ENCODE measurements around the gene CCDC85C. TPM values are rescaled to one million over a fixed set of nuclear protein-coding genes. Genes with fewer than 3 reads are reported as not detected.

Gene CCDC85C
- total RNA-seq, 1 experiment from 2014 or later: 36.4 TPM

DNA sequence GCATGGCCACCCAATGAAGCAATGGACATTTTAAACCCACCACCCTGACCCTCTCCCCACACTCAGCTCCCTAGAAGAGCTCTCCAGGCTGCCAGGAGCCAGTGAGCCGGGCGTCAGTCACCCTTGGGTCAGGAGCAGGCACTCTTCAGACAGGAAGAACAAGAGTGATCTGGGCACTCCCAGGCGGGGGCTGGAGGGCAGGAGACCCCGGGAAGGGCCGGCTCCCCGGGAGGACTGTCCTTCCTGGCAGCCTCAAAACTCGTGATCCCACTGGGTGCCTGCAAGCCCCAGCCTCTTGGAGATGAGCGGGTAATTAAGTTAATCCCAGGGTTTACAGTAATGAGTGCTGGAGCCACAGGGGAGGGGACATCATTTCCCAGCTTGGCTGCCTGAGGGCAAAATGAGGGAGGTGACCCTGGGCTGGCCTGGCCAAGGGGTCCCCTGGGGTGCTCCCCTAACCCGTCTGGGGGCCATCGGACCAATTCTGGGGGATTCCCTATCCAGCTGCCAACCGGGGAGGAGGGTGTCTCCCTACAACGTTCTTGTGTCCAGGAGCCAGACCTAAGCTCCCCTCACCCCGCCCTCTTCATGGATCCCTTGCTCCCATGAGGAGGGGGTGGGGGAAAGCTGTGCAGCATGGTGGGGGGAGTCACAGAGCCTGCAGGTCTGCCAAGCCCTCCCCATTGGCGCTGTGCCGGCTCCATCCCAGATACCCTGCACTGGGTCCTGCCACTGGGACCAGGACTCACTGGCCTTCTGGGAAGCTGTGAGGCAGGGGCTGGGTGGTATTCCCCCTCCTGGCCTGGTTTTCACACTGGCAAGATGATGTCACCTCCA is 63.6 kb downstream of the CCDC85C start:
- Histone ChIP-seq H3K4me1 (ENCODE audit: insufficient read depth, low read length) (peaks cover 22% of the 10 kb centered on the region), H3K4me3 (ENCODE audit: low read length) (no peak overlapping the region), H3K4me2 (ENCODE audit: low read length) (no peak overlapping the region), H3K9me2 (replicated peaks; ENCODE audit: low read length) (no peaks in the 10 kb centered on the region), H3K27me3 (ENCODE audit: low read length) (no peaks in the 10 kb centered on the region), H3K9ac (ENCODE audit: low read length) (no peak overlapping the region), H3K36me3 (ENCODE audit: low read depth, low read length) (no peaks in the 10 kb centered on the region), H3K27ac (ENCODE audit: low read length) (no peak overlapping the region), H2AFZ (ENCODE audit: low read length) (no peak overlapping the region), H3K9me3 (ENCODE audit: low read length) (no peaks in the 10 kb centered on the region), H4K20me1 (ENCODE audit: low read length) (peaks cover 33% of the 10 kb centered on the region; the same call in 1 of the 2 replicates), H3F3A (ENCODE audit: low read length, unreplicated experiment) (no peaks in the 10 kb centered on the region), H3K79me2 (ENCODE audit: low read length) (peaks cover 97% of the 10 kb centered on the region)
- no TSS peak for BruUV-seq (replicated peaks)
- intact Hi-C loops (cut with micrococcal nuclease): no loop called here
- ATAC-seq: no peak
- DNase-seq: no peak
- ChIA-PET CTCF (no interaction called here), POLR2A (ENCODE audit: unreplicated experiment) (no interaction called here)
- no peak for TF ChIP-seq CTCF (conservative IDR thresholded peaks at IDR 0.05; ENCODE audit: low read depth, low read length)
- TF ChIP-seq EZH2phosphoT487 (IDR thresholded peaks at IDR 0.05; ENCODE audit: borderline replicate concordance, low read length): no peak
- TF ChIP-seq EZH2 (IDR thresholded peaks at IDR 0.05; ENCODE audit: low read length, unreplicated experiment): no peak

DNA sequence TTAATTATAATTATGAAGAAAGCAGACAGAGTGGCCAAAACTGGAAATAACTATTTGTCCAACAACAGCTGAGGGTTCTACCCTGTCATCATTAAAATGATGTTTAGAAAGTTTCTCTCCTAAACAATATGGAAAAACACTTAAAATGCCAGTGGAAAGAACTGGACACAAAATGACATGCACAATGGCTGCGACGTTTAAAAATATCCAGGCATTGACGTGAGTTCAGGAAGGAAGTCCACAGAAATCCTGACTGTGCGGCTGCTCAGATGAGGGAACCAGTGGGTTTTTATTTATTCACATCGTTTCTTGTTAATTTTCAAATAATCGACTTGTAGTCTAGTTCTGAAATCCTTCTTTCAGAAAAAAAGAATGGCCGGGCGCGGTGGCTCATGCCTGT is 64.5 kb downstream of the CCDC85C start:
- no peaks in the 10 kb centered on the region for H3K9me2 ChIP-seq (replicated peaks; ENCODE audit: low read length)
- peaks cover 93% of the 10 kb centered on the region for H3K79me2 ChIP-seq (ENCODE audit: low read length)
- ChIA-PET CTCF (no interaction called here), POLR2A (ENCODE audit: unreplicated experiment) (no interaction called here)
- DNase-seq (no peak), ATAC-seq (no peak)
- no peak overlapping the region for H3K27ac ChIP-seq (ENCODE audit: low read length)
- no peak overlapping the region for H3K9ac ChIP-seq (ENCODE audit: low read length)
- H3F3A ChIP-seq (ENCODE audit: low read length, unreplicated experiment): no peaks in the 10 kb centered on the region
- no peak overlapping the region for H2AFZ ChIP-seq (ENCODE audit: low read length)
- no peaks in the 10 kb centered on the region for H3K9me3 ChIP-seq (ENCODE audit: low read length)
- intact Hi-C loops (cut with micrococcal nuclease): no loop called here
- H4K20me1 ChIP-seq (ENCODE audit: low read length): peaks cover 31% of the 10 kb centered on the region; the same call in 1 of the 2 replicates
- TF ChIP-seq EZH2phosphoT487 (IDR thresholded peaks at IDR 0.05; ENCODE audit: borderline replicate concordance, low read length): no peak
- no peak for TF ChIP-seq EZH2 (IDR thresholded peaks at IDR 0.05; ENCODE audit: low read length, unreplicated experiment)
- TF ChIP-seq CTCF (conservative IDR thresholded peaks at IDR 0.05; ENCODE audit: low read depth, low read length): no peak
- no peaks in the 10 kb centered on the region for H3K36me3 ChIP-seq (ENCODE audit: low read depth, low read length)
- H3K4me3 ChIP-seq (ENCODE audit: low read length): no peak overlapping the region
- no peaks in the 10 kb centered on the region for H3K27me3 ChIP-seq (ENCODE audit: low read length)
- no TSS peak for BruUV-seq (replicated peaks)
- H3K4me1 ChIP-seq (ENCODE audit: insufficient read depth, low read length): peaks cover 22% of the 10 kb centered on the region
- H3K4me2 ChIP-seq (ENCODE audit: low read length): no peak overlapping the region

DNA sequence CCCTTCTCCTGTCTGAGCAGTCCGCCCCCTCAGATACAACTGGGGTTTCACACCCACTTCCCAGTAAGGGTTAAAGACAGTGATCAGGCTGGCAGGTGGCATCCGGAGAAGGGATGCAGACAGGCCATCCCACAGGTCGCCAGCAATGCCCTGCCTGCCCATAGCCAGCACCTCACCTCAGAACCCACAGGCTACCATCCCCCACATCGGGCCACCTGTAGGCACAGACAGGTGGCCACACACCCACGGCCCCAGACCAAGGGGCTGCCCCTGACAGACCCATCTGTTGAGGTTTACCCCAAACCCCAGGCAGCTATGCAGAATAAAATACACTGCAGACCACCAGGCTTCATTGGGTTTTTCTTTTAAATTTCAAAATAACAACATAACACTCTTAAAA is 65.3 kb downstream of the CCDC85C start:
- intact Hi-C loops (cut with micrococcal nuclease): no loop called here
- Histone ChIP-seq H3K9me3 (ENCODE audit: low read length) (no peaks in the 10 kb centered on the region), H2AFZ (ENCODE audit: low read length) (no peak overlapping the region), H3K9me2 (replicated peaks; ENCODE audit: low read length) (no peaks in the 10 kb centered on the region), H3K9ac (ENCODE audit: low read length) (no peak overlapping the region), H3K27ac (ENCODE audit: low read length) (no peak overlapping the region), H3K27me3 (ENCODE audit: low read length) (no peaks in the 10 kb centered on the region), H4K20me1 (ENCODE audit: low read length) (peaks cover 31% of the 10 kb centered on the region; the same call in 1 of the 2 replicates), H3K4me2 (ENCODE audit: low read length) (no peak overlapping the region), H3K36me3 (ENCODE audit: low read depth, low read length) (no peaks in the 10 kb centered on the region), H3K79me2 (ENCODE audit: low read length) (peaks cover 89% of the 10 kb centered on the region), H3K4me1 (ENCODE audit: insufficient read depth, low read length) (peaks cover 22% of the 10 kb centered on the region), H3F3A (ENCODE audit: low read length, unreplicated experiment) (no peaks in the 10 kb centered on the region), H3K4me3 (ENCODE audit: low read length) (no peak overlapping the region)
- ATAC-seq (no peak), DNase-seq (no peak)
- ChIA-PET CTCF (interaction anchor here (0.7 kb wide), 1 partner anchor 144 kb away, joined by 3 read pairs; no protein-coding TSS in a partner anchor), POLR2A (ENCODE audit: unreplicated experiment) (no interaction called here)
- TF ChIP-seq EZH2 (IDR thresholded peaks at IDR 0.05; ENCODE audit: low read length, unreplicated experiment) (no peak), EZH2phosphoT487 (IDR thresholded peaks at IDR 0.05; ENCODE audit: borderline replicate concordance, low read length) (no peak), CTCF (conservative IDR thresholded peaks at IDR 0.05; ENCODE audit: low read depth, low read length) (no peak)
- BruUV-seq (replicated peaks): no TSS peak

Data from PC-3 (cell line).